ENCODE data around the gene FCER1G. TPM values are rescaled to one million over a fixed set of nuclear protein-coding genes. Genes with fewer than 3 reads are reported as not detected.

The FCER1G gene
- total RNA-seq, 2 donors from 2014 or later = 111 to 583 TPM

- Mint-ChIP-seq H3K9me3 (no peaks in the 10 kb centered on the region), H3K4me3 (no peak overlapping the region), H3K4me1 (ENCODE audit: low read depth in 2 of 2) (peaks cover 12 to 13% of the 10 kb centered on the region in 2 donors), H3K36me3 (peaks cover 9% of the 10 kb centered on the region), H3K27ac (no peak overlapping the region), H3K27me3 (peaks cover 40 to 55% of the 10 kb centered on the region in 2 donors)
- no peak for DNase-seq (ENCODE audit: low spot score)
- no peak for ATAC-seq
Observed at GRCh38 chr1:161261261-161262235, 46.5 kb downstream of the FCER1G start.

DNA sequence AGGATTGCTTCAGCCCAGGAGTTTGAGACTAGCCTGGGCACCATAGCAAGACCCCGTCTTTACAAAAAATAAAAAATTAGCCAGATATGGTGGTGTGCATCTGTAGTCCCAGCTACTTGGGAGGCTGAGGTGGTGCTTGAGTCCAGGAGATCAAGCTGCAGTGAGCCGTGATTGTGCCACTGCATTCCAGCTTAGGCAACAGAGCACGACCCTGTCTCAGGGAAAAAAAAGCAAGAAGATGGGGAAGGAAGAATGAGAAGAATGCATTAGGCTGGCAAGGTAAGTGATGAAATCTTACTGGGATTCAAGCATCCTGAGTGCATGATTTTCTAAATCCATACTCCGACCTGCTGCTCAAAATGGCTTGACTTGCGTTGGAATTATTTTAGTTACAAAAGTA is 50.2 kb downstream of the FCER1G start:
- Mint-ChIP-seq H3K4me3 (no peak overlapping the region), H3K27ac (no peak overlapping the region)
- DNase-seq (ENCODE audit: low spot score) = no peak

GRCh38 chr1:161266202-161266601 is 51.1 kb downstream of the FCER1G start:
- Mint-ChIP-seq H3K27ac (no peak overlapping the region), H3K36me3 (no peaks in the 10 kb centered on the region), H3K27me3 (peaks cover 14 to 16% of the 10 kb centered on the region in 2 donors), H3K4me1 (ENCODE audit: low read depth in 2 of 2) (no peaks in the 10 kb centered on the region), H3K9me3 (no peaks in the 10 kb centered on the region), H3K4me3 (no peak overlapping the region)
- ATAC-seq (no peak), DNase-seq (ENCODE audit: low spot score) (no peak)

More for the DNA sequence above, 50.2 kb downstream of the FCER1G start:
- H3K27me3 Mint-ChIP-seq = peaks cover 19 to 25% of the 10 kb centered on the region in 2 donors
- H3K4me1 Mint-ChIP-seq (ENCODE audit: low read depth in 2 of 2) = no peaks in the 10 kb centered on the region
- no peak for ATAC-seq
- no peaks in the 10 kb centered on the region for H3K9me3 Mint-ChIP-seq
- no peaks in the 10 kb centered on the region for H3K36me3 Mint-ChIP-seq

GRCh38 chr1:161266836-161267235 is 51.7 kb downstream of the FCER1G start:
- Mint-ChIP-seq H3K4me3 (no peak overlapping the region), H3K27me3 (peaks cover 7 to 10% of the 10 kb centered on the region in 2 donors), H3K4me1 (ENCODE audit: low read depth in 2 of 2) (no peaks in the 10 kb centered on the region), H3K27ac (no peak overlapping the region), H3K9me3 (no peaks in the 10 kb centered on the region), H3K36me3 (no peaks in the 10 kb centered on the region)
- DNase-seq (ENCODE audit: low spot score) (no peak), ATAC-seq (no peak)

- peaks cover 5 to 6% of the 10 kb centered on the region in 2 donors for H3K27me3 Mint-ChIP-seq
- no peak overlapping the region for H3K4me3 Mint-ChIP-seq
- DNase-seq (ENCODE audit: low spot score) (no peak), ATAC-seq (no peak)
- no peaks in the 10 kb centered on the region for H3K9me3 Mint-ChIP-seq
- H3K27ac Mint-ChIP-seq = no peak overlapping the region
- H3K4me1 Mint-ChIP-seq (ENCODE audit: low read depth in 2 of 2) = no peaks in the 10 kb centered on the region
- no peaks in the 10 kb centered on the region for H3K36me3 Mint-ChIP-seq
Observed at GRCh38 chr1:161267321-161267720, 52.2 kb downstream of the FCER1G start.

Other genes starting within 250 kb of the FCER1G start
- 10 to 100 TPM; 11.0 to 25.9 TPM for gene F11R, start 194.1 kb upstream of the FCER1G start, total RNA-seq
- 10 to 100 TPM; 10.5 to 47.2 TPM for gene TSTD1, start 176.3 kb upstream of the FCER1G start, total RNA-seq
- 10 to 100 TPM; 72.2 to 77.4 TPM for gene USF1, start 169.3 kb upstream of the FCER1G start, total RNA-seq
- 100 to 1,000 TPM; 217 to 250 TPM for gene ARHGAP30, start 145.4 kb upstream of the FCER1G start, total RNA-seq
- not detected for gene NECTIN4, start 125.7 kb upstream of the FCER1G start, total RNA-seq
- gene KLHDC9, start 116.9 kb upstream of the FCER1G start, total RNA-seq = under 1 TPM in 1 of 2 donors, not detected in 1; 0.64 TPM
- 100 to 1,000 TPM in 1 of 2 donors, 10 to 100 TPM in 1; 92.6 to 122 TPM for gene PFDN2, start 97.3 kb upstream of the FCER1G start, total RNA-seq
- gene NIT1, start 97.2 kb upstream of the FCER1G start, total RNA-seq = 10 to 100 TPM; 29.3 to 37.2 TPM
- 10 to 100 TPM; 34.9 to 42.5 TPM for gene DEDD, start 82.6 kb upstream of the FCER1G start, total RNA-seq
- gene UFC1, start 61.3 kb upstream of the FCER1G start, total RNA-seq = 100 to 1,000 TPM; 100 to 114 TPM
- 10 to 100 TPM; 21.2 to 29.0 TPM for gene USP21, start 55.8 kb upstream of the FCER1G start, total RNA-seq
- gene PPOX, start 48.9 kb upstream of the FCER1G start, total RNA-seq = 10 to 100 TPM; 25.7 to 30.3 TPM
- gene B4GALT3, start 37.8 kb upstream of the FCER1G start, total RNA-seq = 10 to 100 TPM; 61.7 to 75.0 TPM
- under 1 TPM; 0.43 to 0.89 TPM for gene ADAMTS4, start 16.2 kb upstream of the FCER1G start, total RNA-seq
- gene NDUFS2, start 12.9 kb upstream of the FCER1G start, total RNA-seq = 10 to 100 TPM; 86.2 to 87.8 TPM
- not detected for gene APOA2, start 8.3 kb downstream of the FCER1G start, total RNA-seq
- gene TOMM40L, start 10.8 kb downstream of the FCER1G start, total RNA-seq = 10 to 100 TPM; 25.9 to 27.8 TPM
- gene NR1I3, start 22.9 kb downstream of the FCER1G start, total RNA-seq = not detected
- under 1 TPM in 1 of 2 donors, not detected in 1; 0.31 TPM for gene PCP4L1, start 43.5 kb downstream of the FCER1G start, total RNA-seq
- gene MPZ, start 94.7 kb downstream of the FCER1G start, total RNA-seq = 1 to 10 TPM; 4.4 to 6.6 TPM
- 100 to 1,000 TPM; 127 to 183 TPM for gene SDHC, start 99.1 kb downstream of the FCER1G start, total RNA-seq
- gene CFAP126, start 152.6 kb downstream of the FCER1G start, total RNA-seq = not detected